ENCODE measurements around the gene TMEM42.

Gene TMEM42

GRCh38 chr3:44914936-44915335 lies 53.2 kb downstream of the TMEM42 start:
- no peak for DNase-seq

All from midbrain (tissue), 1 donor.